ENCODE results near the gene JRKL.
"Not testable (repeated sequence)": the region's sequence is repeated elsewhere in the genome, so short reads cannot be mapped to it uniquely, and the experiment has no call there.

The JRKL gene

GRCh38 chr11:96413408-96413807 lies 23.6 kb downstream of the JRKL start:
- H3K9ac ChIP-seq (ENCODE audit: low read length), result no peak overlapping the region
- H3K79me2 ChIP-seq (ENCODE audit: low read length), result no peaks in the 10 kb centered on the region
- H3F3A ChIP-seq (ENCODE audit: insufficient read depth, low read length), result no peaks in the 10 kb centered on the region
- H3K4me3 ChIP-seq (ENCODE audit: low read length), result no peak overlapping the region
- no peaks in the 10 kb centered on the region for H3K9me3 ChIP-seq (replicated peaks; ENCODE audit: insufficient read depth, low read length)
- TF ChIP-seq EZH2phosphoT487 (IDR thresholded peaks at IDR 0.05; ENCODE audit: low read length), result no peak
- TF ChIP-seq CTCF (IDR thresholded peaks at IDR 0.05; ENCODE audit: low read length), result no peak
- TF ChIP-seq EZH2 (optimal IDR thresholded peaks at IDR 0.05; ENCODE audit: low read depth, low read length), result no peak
- no peaks in the 10 kb centered on the region for H3K36me3 ChIP-seq (replicated peaks; ENCODE audit: insufficient read depth, low read length)
- no peaks in the 10 kb centered on the region for H3K27me3 ChIP-seq (replicated peaks; ENCODE audit: insufficient read depth, low read length)
- H3K27ac ChIP-seq (ENCODE audit: low read length), result no peak overlapping the region
- DNase-seq, result no peak
- no peaks in the 10 kb centered on the region for H3K4me1 ChIP-seq (ENCODE audit: low read length)
- H2AFZ ChIP-seq (ENCODE audit: low read length), result no peak overlapping the region
- no peaks in the 10 kb centered on the region for H4K20me1 ChIP-seq (ENCODE audit: insufficient read depth, low read length)
- H3K4me2 ChIP-seq (ENCODE audit: low read depth, low read length), result no peak overlapping the region
- H3K9me2 ChIP-seq (replicated peaks; ENCODE audit: insufficient read depth, low read length), result no peaks in the 10 kb centered on the region

GRCh38 chr11:96424693-96425092 lies 34.9 kb downstream of the JRKL start:
- Histone ChIP-seq H3K36me3 (replicated peaks; ENCODE audit: insufficient read depth, low read length) (no peaks in the 10 kb centered on the region), H3K4me1 (ENCODE audit: low read length) (no peaks in the 10 kb centered on the region), H4K20me1 (ENCODE audit: insufficient read depth, low read length) (no peaks in the 10 kb centered on the region), H3K4me3 (ENCODE audit: low read length) (no peak overlapping the region), H2AFZ (ENCODE audit: low read length) (no peak overlapping the region), H3K9me3 (replicated peaks; ENCODE audit: insufficient read depth, low read length) (no peaks in the 10 kb centered on the region), H3K79me2 (ENCODE audit: low read length) (no peaks in the 10 kb centered on the region), H3K27me3 (replicated peaks; ENCODE audit: insufficient read depth, low read length) (no peaks in the 10 kb centered on the region), H3K27ac (ENCODE audit: low read length) (no peak overlapping the region), H3K9me2 (replicated peaks; ENCODE audit: insufficient read depth, low read length) (no peaks in the 10 kb centered on the region), H3K9ac (ENCODE audit: low read length) (no peak overlapping the region), H3F3A (ENCODE audit: insufficient read depth, low read length) (no peaks in the 10 kb centered on the region), H3K4me2 (ENCODE audit: low read depth, low read length) (no peak overlapping the region)
- DNase-seq, result no peak
- TF ChIP-seq CTCF (IDR thresholded peaks at IDR 0.05; ENCODE audit: low read length) (no peak), EZH2phosphoT487 (IDR thresholded peaks at IDR 0.05; ENCODE audit: low read length) (no peak), EZH2 (optimal IDR thresholded peaks at IDR 0.05; ENCODE audit: low read depth, low read length) (no peak)

- H3K4me1 ChIP-seq (ENCODE audit: low read length), result no peaks in the 10 kb centered on the region
- H2AFZ ChIP-seq (ENCODE audit: low read length), result no peak overlapping the region
- H3K27ac ChIP-seq (ENCODE audit: low read length), result no peak overlapping the region
- TF ChIP-seq EZH2 (optimal IDR thresholded peaks at IDR 0.05; ENCODE audit: low read depth, low read length), result no peak
- H3F3A ChIP-seq (ENCODE audit: insufficient read depth, low read length), result no peaks in the 10 kb centered on the region
- H3K4me3 ChIP-seq (ENCODE audit: low read length), result no peak overlapping the region
- H3K9ac ChIP-seq (ENCODE audit: low read length), result no peak overlapping the region
- no peaks in the 10 kb centered on the region for H3K27me3 ChIP-seq (replicated peaks; ENCODE audit: insufficient read depth, low read length)
- no peaks in the 10 kb centered on the region for H3K36me3 ChIP-seq (replicated peaks; ENCODE audit: insufficient read depth, low read length)
- H3K4me2 ChIP-seq (ENCODE audit: low read depth, low read length), result no peak overlapping the region
- no peaks in the 10 kb centered on the region for H3K9me3 ChIP-seq (replicated peaks; ENCODE audit: insufficient read depth, low read length)
- H3K79me2 ChIP-seq (ENCODE audit: low read length), result no peaks in the 10 kb centered on the region
- H3K9me2 ChIP-seq (replicated peaks; ENCODE audit: insufficient read depth, low read length), result no peaks in the 10 kb centered on the region
- no peaks in the 10 kb centered on the region for H4K20me1 ChIP-seq (ENCODE audit: insufficient read depth, low read length)
- DNase-seq, result no peak
These were observed 40.9 kb downstream of the JRKL start for GRCh38 chr11:96430668-96431067.

- H3K4me2 ChIP-seq (ENCODE audit: low read depth, low read length); H3K4me1 ChIP-seq (ENCODE audit: low read length); H2AFZ ChIP-seq (ENCODE audit: low read length); H4K20me1 ChIP-seq (ENCODE audit: insufficient read depth, low read length); H3K9ac ChIP-seq (ENCODE audit: low read length); H3K36me3 ChIP-seq (replicated peaks; ENCODE audit: insufficient read depth, low read length); H3K9me2 ChIP-seq (replicated peaks; ENCODE audit: insufficient read depth, low read length); H3F3A ChIP-seq (ENCODE audit: insufficient read depth, low read length); H3K79me2 ChIP-seq (ENCODE audit: low read length); H3K4me3 ChIP-seq (ENCODE audit: low read length); DNase-seq; H3K27me3 ChIP-seq (replicated peaks; ENCODE audit: insufficient read depth, low read length); H3K9me3 ChIP-seq (replicated peaks; ENCODE audit: insufficient read depth, low read length); H3K27ac ChIP-seq (ENCODE audit: low read length): not testable (repeated sequence)
These were observed 42.8 kb downstream of the JRKL start for GRCh38 chr11:96432654-96433053.

Measured in MM.1S (cell line).